Measurements from ENCODE around the gene TTC28. TPM values are rescaled to one million over a fixed set of nuclear protein-coding genes. Genes with fewer than 3 reads are reported as not detected.
"Not testable (repeated sequence)": the region's sequence is repeated elsewhere in the genome, so short reads cannot be mapped to it uniquely, and the experiment has no call there.

The TTC28 gene
- total and polyA plus RNA-seq, 10 of the 15 experiments (the other 5 are each of a cell fraction or from before 2014, with no cell fraction given) = 0.15 to 8.4 (median 1.4) TPM

DNA sequence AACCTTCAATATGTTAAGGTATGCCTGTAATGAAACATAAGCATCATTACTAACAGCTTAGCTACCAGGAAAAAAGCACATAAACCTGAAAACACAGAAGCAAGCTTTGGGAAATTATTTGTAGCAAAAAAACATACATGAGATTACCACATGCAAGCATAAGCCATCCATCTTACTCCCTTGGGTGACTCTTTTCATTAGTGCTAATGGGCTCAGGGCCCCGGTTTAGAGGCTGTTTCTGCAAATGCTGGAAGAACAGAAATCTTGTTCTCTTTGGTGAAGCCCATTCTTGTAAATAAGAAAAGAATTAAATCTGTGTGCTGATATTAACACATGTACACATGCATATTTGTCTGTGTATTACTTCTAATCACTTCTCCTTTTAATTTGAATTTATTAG is 314.3 kb downstream of the TTC28 start:
- BruUV-seq (replicated peaks) = no TSS peak
- WGBS (ENCODE audit: insufficient coverage, insufficient replicate concordance, low lambda C conversion rate, missing lambda C conversion rate) = 3% methylated on average over 1 of the region's 1 CpG
- Histone ChIP-seq H3K36me3 (ENCODE audit: control insufficient read depth in 2 of 2, insufficient read depth in 2 of 2, low read length in 1 of 2) (no peaks in the 10 kb centered on the region), H3K4me1 (ENCODE audit: control insufficient read depth, insufficient read depth, low read length) (no peaks in the 10 kb centered on the region), H3K9ac (ENCODE audit: control insufficient read depth, insufficient read depth, low read length) (no peak overlapping the region), H3K9me3 (replicated peaks; ENCODE audit: control insufficient read depth, insufficient read depth, low read length) (no peaks in the 10 kb centered on the region; the same call in 2 of the 3 replicates), H4K20me1 (ENCODE audit: control insufficient read depth, insufficient read depth) (no peaks in the 10 kb centered on the region), H3K4me2 (ENCODE audit: control insufficient read depth, insufficient read depth) (no peak overlapping the region), H2AFZ (ENCODE audit: control insufficient read depth, low read depth, low read length) (no peak overlapping the region), H3K4me3 (no peak overlapping the region), H3K27ac (ENCODE audit: control insufficient read depth, insufficient read depth) (no peak overlapping the region), H3K27me3 (replicated peaks in 1 of 2; ENCODE audit: control insufficient read depth in 2 of 2, insufficient read depth in 2 of 2, low read length in 1 of 2) (no peaks in the 10 kb centered on the region), H3K79me2 (ENCODE audit: control insufficient read depth, insufficient read depth, low read length) (no peaks in the 10 kb centered on the region)
- intact Hi-C loops (cut with micrococcal nuclease; ENCODE audit: unreplicated experiment) (no loop called here), in situ Hi-C loops (cut with MboI) (no loop called here)
- no peak for ATAC-seq
- DNase-seq (ENCODE audit: low read depth, low spot score) = no peak
- no peak for FAIRE-seq
- SMC1A ChIA-PET (ENCODE audit: uncharacterized antibody, unreplicated experiment) = no interaction called here
- RAD21 ChIA-PET (ENCODE audit: unreplicated experiment) = no interaction called here
- CTCF ChIA-PET = no interaction called here
- POLR2A ChIA-PET = no interaction called here
- TF ChIP-seq ZNF24 (IDR thresholded peaks at IDR 0.05) (no peak), BMI1 (IDR thresholded peaks at IDR 0.05; ENCODE audit: borderline replicate concordance) (no peak), FOS (IDR thresholded peaks at IDR 0.05; ENCODE audit: borderline replicate concordance, extremely low read depth, insufficient read length) (no peak), PML (IDR thresholded peaks at IDR 0.05; ENCODE audit: low read length) (no peak), SMAD1 (IDR thresholded peaks at IDR 0.05; ENCODE audit: low read depth, partially characterized antibody) (no peak), BACH1 (IDR thresholded peaks at IDR 0.05; ENCODE audit: borderline replicate concordance) (no peak), YBX1 (IDR thresholded peaks at IDR 0.05) (no peak), NFYB (IDR thresholded peaks at IDR 0.05; ENCODE audit: insufficient read depth, low read depth, low read length) (no peak), POLR2AphosphoS2 (IDR thresholded peaks at IDR 0.05; ENCODE audit: low read depth, low read length) (no peak)
- TF ChIP-seq, protein P1, sequence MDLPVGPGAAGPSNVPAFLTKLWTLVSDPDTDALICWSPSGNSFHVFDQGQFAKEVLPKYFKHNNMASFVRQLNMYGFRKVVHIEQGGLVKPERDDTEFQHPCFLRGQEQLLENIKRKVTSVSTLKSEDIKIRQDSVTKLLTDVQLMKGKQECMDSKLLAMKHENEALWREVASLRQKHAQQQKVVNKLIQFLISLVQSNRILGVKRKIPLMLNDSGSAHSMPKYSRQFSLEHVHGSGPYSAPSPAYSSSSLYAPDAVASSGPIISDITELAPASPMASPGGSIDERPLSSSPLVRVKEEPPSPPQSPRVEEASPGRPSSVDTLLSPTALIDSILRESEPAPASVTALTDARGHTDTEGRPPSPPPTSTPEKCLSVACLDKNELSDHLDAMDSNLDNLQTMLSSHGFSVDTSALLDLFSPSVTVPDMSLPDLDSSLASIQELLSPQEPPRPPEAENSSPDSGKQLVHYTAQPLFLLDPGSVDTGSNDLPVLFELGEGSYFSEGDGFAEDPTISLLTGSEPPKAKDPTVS (IDR thresholded peaks at IDR 0.05; ENCODE audit: low read depth, low read length) = no peak

DNA sequence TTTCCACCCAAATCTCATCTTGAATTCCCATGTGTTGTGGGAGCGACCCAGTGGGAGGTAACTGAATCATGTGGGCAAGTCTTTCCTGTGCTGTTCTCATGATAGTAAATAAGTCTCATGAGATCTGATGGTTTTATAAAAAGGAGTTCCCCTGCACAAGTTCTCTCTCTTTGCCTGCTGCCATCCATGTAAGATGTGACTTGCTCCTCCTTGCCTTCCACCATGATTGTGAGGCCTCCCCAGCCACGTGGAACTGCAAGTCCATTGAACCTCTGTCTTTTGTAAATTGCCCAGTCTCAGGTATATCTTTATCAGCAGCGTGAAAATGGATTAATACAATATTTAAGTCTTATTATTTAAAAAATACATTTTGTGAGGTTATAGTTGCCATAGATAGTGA is 315.5 kb downstream of the TTC28 start:
- H4K20me1 ChIP-seq (ENCODE audit: control insufficient read depth, insufficient read depth); RAD21 ChIA-PET (ENCODE audit: unreplicated experiment); POLR2A ChIA-PET; H3K27me3 ChIP-seq (replicated peaks in 1 of 2; ENCODE audit: control insufficient read depth in 2 of 2, insufficient read depth in 2 of 2, low read length in 1 of 2); intact Hi-C loops (cut with micrococcal nuclease; ENCODE audit: unreplicated experiment); H2AFZ ChIP-seq (ENCODE audit: control insufficient read depth, low read depth, low read length); H3K4me1 ChIP-seq (ENCODE audit: control insufficient read depth, insufficient read depth, low read length); H3K9ac ChIP-seq (ENCODE audit: control insufficient read depth, insufficient read depth, low read length); H3K36me3 ChIP-seq (ENCODE audit: control insufficient read depth in 2 of 2, insufficient read depth in 2 of 2, low read length in 1 of 2); H3K4me3 ChIP-seq; DNase-seq (ENCODE audit: low read depth, low spot score); BruUV-seq (replicated peaks); H3K9me3 ChIP-seq (replicated peaks; ENCODE audit: control insufficient read depth, insufficient read depth, low read length); ATAC-seq; SMC1A ChIA-PET (ENCODE audit: uncharacterized antibody, unreplicated experiment); in situ Hi-C loops (cut with MboI); H3K79me2 ChIP-seq (ENCODE audit: control insufficient read depth, insufficient read depth, low read length); FAIRE-seq; H3K4me2 ChIP-seq (ENCODE audit: control insufficient read depth, insufficient read depth); H3K27ac ChIP-seq (ENCODE audit: control insufficient read depth, insufficient read depth); CTCF ChIA-PET: not testable (repeated sequence)
- 18% methylated on average over 3 of the region's 3 CpGs for WGBS (ENCODE audit: insufficient coverage, insufficient replicate concordance, low lambda C conversion rate, missing lambda C conversion rate)

Measured in GM12878 (cell line).